SH-SY5Y (cell line): Measurements from ENCODE around the gene KLHL42.

Source experiments
- GATA2 ChIP-seq: IDR thresholded peaks from 2 replicates; pipeline ENCODE4 v1.6.1; 2011; ENCODE audit warnings: mild to moderate bottlenecking, low read depth, low read length
- GATA3 ChIP-seq: IDR thresholded peaks from 2 replicates; pipeline ENCODE4 v1.6.1; 2011; ENCODE audit warnings: low read depth, mild to moderate bottlenecking, low read length, moderate library complexity

Gene KLHL42

DNA sequence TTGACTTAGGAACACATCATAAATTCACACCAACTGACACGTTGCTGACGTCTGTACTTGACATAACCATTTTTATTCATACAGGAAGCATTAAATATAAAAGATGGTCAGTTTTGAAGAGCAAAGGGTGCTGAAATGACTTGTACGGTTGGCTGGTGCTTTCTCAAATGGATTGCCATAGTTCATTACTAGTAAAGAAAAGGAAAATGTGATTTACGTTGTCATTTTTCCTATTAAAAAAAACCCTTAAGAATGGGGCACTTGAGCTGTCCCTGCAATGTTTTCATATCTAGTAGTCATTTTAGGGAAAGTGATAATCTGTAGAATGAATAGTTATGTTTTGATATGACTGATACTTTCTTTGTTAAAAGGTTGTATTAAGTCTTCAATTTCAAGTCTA lies 22.5 kb downstream of the KLHL42 start:
- no peak for TF ChIP-seq GATA2
- no peak for TF ChIP-seq GATA3

GRCh38 chr12:27802936-27803335 lies 22.9 kb downstream of the KLHL42 start:
- TF ChIP-seq GATA3 (no peak), GATA2 (no peak)

DNA sequence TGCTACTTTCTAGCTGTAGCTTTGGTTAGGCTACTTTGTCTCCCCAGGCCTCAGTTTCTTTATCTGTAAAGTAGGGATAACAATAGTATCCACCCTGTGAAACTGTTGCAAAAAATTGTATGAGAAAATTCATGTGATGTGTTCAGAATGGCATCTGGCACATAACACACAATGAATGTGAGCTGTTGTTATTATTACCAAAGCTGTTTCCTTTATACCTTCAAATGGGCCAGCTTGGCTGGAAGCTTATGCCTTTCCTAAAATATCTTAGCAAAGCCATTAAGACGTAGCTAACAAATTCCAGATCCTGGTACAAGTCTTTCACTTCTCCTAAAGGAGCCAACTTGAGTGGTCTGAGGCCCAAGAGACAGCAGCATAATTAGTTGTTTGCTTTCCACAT lies 25.2 kb downstream of the KLHL42 start:
- no peak for TF ChIP-seq GATA2
- no peak for TF ChIP-seq GATA3

DNA sequence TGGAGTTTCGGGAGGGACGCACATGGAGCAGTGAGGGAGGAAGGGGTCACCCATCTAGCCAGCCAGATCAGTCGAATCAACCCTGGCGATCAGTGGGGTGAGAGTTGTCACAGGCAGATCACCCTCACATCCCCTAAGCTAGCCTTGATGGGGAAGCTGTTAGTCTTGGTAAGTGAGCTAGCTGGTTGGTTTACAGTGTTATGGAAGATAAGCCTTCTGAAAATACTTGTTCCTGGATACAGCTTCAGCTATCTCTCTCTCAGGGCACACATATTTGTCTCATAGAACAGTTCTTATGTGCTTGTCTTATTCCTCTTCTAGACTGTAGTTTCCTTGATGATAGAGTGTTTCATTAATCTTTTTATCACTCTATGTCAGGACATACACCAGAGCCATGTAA lies 26.2 kb downstream of the KLHL42 start:
- TF ChIP-seq GATA3: no peak
- no peak for TF ChIP-seq GATA2

DNA sequence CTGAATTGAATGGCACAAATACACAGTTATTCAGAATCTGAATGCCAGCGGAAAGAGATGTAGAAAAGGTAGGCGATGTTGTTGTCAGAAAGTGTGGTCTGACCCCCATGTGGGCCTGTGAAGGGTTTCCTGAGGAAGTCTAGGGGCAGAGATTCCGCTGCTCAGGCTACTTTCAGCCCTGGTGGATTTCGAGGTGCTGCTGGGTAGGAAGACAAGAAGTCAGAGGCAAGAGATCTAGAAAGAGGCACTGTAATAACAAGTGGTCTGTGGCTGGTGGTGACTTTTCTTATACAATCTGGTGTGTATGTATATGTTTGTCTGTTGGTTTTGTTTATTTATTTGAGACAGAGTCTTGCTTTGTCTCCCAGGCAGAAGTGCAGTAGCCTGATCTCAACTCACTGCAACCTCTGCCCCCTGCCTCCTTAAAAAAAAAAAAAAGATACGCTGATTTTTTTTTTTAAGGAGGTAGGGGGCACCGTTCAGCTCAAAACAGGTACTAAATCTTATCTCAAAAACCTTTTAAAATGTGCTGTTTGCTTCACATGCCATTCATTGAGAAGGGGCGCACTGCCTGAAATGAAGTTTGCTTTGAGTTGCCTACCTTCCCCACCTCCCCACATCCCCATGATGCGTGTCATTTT lies 27.1 kb downstream of the KLHL42 start:
- TF ChIP-seq GATA2 (no peak), GATA3 (no peak)

DNA sequence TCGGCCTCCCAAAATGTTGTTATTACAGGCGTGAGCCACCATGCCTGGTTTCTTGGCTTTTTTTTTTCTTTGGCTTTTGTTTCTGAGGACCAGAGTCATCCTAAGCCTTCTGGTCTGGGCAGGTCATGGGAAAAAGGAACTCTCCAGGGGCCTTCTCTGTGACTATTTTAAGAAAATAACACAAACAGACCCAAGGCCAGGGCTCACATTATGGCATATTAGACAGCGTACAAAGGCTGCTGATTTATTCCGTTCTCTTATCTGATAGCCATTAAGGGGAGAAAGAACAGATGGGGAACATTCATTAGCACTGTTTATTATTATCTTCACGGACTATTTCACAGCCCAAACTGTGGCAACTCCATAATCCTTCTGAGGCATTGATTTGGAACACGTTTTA lies 28.8 kb downstream of the KLHL42 start:
- no peak for TF ChIP-seq GATA3

GRCh38 chr12:27810756-27811155 lies 30.7 kb downstream of the KLHL42 start:
- TF ChIP-seq GATA2: no peak
- TF ChIP-seq GATA3: no peak

GRCh38 chr12:27812502-27812901 lies 32.5 kb downstream of the KLHL42 start:
- TF ChIP-seq GATA2 (no peak), GATA3 (no peak)

GRCh38 chr12:27814411-27814810 lies 34.4 kb downstream of the KLHL42 start:
- TF ChIP-seq GATA3 (no peak), GATA2 (no peak)

GRCh38 chr12:27814851-27815591 lies 35.0 kb downstream of the KLHL42 start:
- TF ChIP-seq GATA2: no peak

GRCh38 chr12:27817766-27818165 lies 37.7 kb downstream of the KLHL42 start:
- TF ChIP-seq GATA2 (no peak), GATA3 (no peak)

DNA sequence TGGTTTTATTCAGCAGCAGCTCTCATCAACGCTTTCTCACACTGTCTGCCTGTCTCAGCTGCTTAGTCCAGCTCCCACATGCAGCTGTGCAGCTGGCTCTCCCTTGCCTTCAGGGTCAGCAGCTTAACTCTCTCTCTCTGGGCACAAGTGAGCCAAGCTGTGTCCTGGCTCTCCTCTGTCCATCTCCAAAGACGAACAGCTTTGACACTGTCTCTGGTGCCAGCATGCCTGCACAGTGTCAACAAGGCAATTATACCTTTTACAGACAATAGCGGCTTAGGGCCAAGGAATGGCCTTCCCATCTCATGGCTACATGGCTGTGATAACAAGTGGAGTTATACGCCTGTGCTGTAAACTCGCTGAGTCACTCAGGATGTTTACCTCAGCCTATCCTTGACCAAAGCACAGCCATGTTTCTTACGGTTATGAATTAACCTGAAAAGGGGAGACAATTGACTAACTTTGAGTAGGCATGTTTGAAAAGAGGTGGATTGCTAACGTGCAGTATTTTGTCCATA lies 38.4 kb downstream of the KLHL42 start:
- TF ChIP-seq GATA2: 0 out of 2 replicates have a peak, but pooled peaks have one; percentile 25
- no peak for TF ChIP-seq GATA3

GRCh38 chr12:27820564-27820963 lies 40.5 kb downstream of the KLHL42 start:
- no peak for TF ChIP-seq GATA3
- TF ChIP-seq GATA2: no peak

DNA sequence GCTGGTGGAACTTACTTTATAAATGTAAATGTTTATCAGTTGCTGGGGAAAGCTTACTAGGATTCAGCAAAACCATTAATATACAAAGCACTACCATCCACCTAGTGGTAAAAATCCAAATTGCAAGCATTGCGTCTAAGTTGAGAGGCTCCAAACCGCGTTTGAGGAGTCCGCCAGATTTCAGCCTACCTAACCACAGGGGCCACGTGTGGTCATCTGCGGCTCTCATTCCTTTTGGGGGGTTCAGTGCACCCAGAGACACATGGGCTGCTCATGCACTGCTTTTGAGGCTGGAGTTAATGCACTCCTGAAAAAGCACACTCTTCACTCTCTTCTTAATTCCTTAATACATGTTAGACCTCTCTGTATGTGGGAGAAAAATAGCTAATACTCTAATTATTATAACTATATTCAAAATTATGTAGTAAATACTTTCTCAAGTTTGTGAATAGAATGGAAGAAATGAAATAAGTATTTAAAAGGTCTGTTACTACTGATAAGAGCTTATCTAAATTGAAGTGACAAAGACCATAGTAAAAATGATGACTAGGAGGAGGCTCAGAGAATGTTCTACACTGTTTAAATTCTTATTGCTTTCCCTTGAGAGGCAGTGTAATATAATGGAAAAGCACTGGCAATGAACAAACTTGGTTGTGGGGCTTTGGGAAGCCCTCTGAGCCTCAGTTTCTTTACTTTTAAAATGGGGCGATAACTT lies 41.4 kb downstream of the KLHL42 start:
- TF ChIP-seq GATA3: no peak
- TF ChIP-seq GATA2: no peak

- TF ChIP-seq GATA3 (no peak), GATA2 (no peak)
Observed at GRCh38 chr12:27822076-27822712, 42.2 kb downstream of the KLHL42 start.
